IPS-20b (cell line): Measurements from ENCODE around the gene AGK.
"Not testable (repeated sequence)": the region's sequence is repeated elsewhere in the genome, so short reads cannot be mapped to it uniquely, and the experiment has no call there.

ENCODE experiments used
- H3K27ac ChIP-seq: one replicate; pipeline ENCODE4 v1.5.1; 2013; ENCODE audit warnings: low read length
- H3K27me3 ChIP-seq: 2 replicates; pipeline ENCODE4 v1.6.1; 2013; ENCODE audit warnings: mild to moderate bottlenecking, low read length, inconsistent platforms; ENCODE audit not compliant: insufficient read depth
- H3K36me3 ChIP-seq: 2 replicates; pipeline ENCODE4 v1.6.1; 2013; ENCODE audit warnings: low read depth, mild to moderate bottlenecking, inconsistent platforms, low read length, moderate library complexity; ENCODE audit not compliant: insufficient read depth
- H3K4me1 ChIP-seq: 2 replicates; pipeline ENCODE4 v1.6.1; 2013; ENCODE audit warnings: mild to moderate bottlenecking, control low read depth, inconsistent platforms, low read length, moderate library complexity; ENCODE audit not compliant: insufficient read depth
- H3K4me3 ChIP-seq: 2 replicates; pipeline ENCODE4 v1.5.1; 2013; ENCODE audit warnings: mild to moderate bottlenecking, low read length, inconsistent platforms
- H3K9ac ChIP-seq: 2 replicates; pipeline ENCODE4 v1.6.1; 2013; ENCODE audit warnings: low read depth, mild to moderate bottlenecking, inconsistent platforms, low read length, moderate library complexity
- H3K9me3 ChIP-seq: 2 replicates; pipeline ENCODE4 v1.6.1; 2013; ENCODE audit warnings: mild to moderate bottlenecking, low read depth, low read length, inconsistent platforms; ENCODE audit not compliant: insufficient read depth

Gene AGK

DNA sequence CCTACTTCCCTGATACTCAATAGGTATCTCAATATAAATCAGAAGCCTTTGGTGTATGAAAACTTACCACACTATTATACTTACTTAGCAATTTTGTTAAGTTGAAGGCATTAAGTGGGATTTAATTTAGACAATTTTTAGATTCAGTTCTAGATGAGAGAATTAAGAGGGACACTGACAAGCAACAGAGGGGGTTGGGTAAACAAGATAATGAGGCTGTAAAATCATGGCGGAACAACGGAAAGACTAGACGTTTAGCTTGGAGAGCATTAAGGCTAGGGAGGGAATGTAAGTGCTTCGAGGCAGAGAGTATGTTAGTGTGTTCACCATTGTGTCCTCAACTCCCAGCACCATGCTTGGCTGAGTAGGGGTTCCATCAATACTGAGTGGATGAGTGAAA is 79.4 kb downstream of the AGK start:
- Histone ChIP-seq H3K9me3 (no peaks in the 10 kb centered on the region), H3K27me3 (no peaks in the 10 kb centered on the region), H3K9ac (no peak overlapping the region), H3K4me1 (no peaks in the 10 kb centered on the region), H3K27ac (no peak overlapping the region), H3K36me3 (no peaks in the 10 kb centered on the region), H3K4me3 (no peak overlapping the region)

DNA sequence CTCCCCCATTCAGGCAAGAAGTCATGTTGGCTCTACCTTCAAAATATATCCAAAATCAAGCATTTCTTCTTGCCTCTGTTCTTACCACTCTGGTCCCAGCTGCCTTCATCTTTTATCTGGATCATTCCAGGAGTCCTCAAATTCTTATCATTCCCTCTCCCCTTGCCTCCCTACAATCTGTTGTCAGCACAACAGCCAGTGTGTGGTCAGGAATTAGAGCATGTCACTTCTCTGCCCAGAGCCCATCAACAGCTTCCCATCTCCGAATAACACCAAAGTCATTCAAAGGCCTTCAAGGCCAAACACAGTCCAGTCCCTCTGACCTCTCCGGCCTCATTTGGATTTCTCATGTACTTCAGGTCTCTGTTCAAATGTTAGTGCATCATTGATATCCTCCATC is 80.3 kb downstream of the AGK start:
- no peaks in the 10 kb centered on the region for H3K36me3 ChIP-seq
- H3K4me3 ChIP-seq = no peak overlapping the region
- no peaks in the 10 kb centered on the region for H3K9me3 ChIP-seq
- H3K9ac ChIP-seq = no peak overlapping the region
- H3K27me3 ChIP-seq = no peaks in the 10 kb centered on the region
- H3K27ac ChIP-seq = no peak overlapping the region
- no peaks in the 10 kb centered on the region for H3K4me1 ChIP-seq

DNA sequence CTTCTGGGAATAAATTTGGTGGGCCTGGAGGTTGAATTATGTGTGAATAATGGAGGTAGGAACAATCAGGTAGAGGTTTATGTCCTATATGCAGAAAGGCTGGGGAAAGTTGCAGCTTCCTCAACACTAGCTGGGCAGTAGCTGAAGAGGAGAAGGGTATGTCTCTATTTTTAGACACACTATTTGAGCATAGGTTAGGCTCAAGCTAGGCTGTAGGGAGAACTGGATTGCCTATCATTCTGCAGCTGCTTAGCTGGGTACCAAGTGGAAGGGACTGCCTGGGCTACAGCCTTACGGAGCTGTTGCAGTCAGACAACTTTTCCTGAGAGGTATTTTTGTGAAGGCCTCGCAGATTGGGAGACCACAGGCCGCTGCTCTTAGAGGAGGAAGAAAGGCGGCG is 82.9 kb downstream of the AGK start:
- Histone ChIP-seq H3K9me3 (no peaks in the 10 kb centered on the region), H3K9ac (no peak overlapping the region), H3K4me3 (no peak overlapping the region), H3K4me1 (no peaks in the 10 kb centered on the region), H3K27ac (no peak overlapping the region), H3K36me3 (peaks cover 4% of the 10 kb centered on the region; the same call in 1 of the 2 replicates), H3K27me3 (no peaks in the 10 kb centered on the region)

DNA sequence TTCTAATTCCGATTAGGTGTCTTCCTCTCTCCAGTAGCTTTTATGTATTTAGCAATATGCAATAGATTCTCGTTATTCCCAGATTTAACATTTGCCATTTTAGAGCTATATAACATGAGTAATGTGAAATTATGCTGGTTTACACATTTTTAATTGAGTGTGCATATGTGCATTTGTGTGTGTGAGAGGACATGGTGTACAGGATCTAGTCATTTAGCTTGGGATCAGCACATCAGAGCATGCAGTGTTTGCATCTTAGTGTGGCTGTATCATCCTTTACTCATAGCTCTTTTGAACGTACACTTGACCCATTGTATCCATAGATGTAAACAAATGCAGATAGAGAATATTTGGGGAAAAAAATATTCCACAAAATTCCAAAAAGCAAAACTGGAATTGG is 84.8 kb downstream of the AGK start:
- no peaks in the 10 kb centered on the region for H3K27me3 ChIP-seq
- H3K4me1 ChIP-seq = peaks cover 5% of the 10 kb centered on the region
- H3K27ac ChIP-seq = no peak overlapping the region
- H3K36me3 ChIP-seq = peaks cover 7% of the 10 kb centered on the region
- H3K4me3 ChIP-seq = no peak overlapping the region
- no peak overlapping the region for H3K9ac ChIP-seq
- H3K9me3 ChIP-seq = no peaks in the 10 kb centered on the region

DNA sequence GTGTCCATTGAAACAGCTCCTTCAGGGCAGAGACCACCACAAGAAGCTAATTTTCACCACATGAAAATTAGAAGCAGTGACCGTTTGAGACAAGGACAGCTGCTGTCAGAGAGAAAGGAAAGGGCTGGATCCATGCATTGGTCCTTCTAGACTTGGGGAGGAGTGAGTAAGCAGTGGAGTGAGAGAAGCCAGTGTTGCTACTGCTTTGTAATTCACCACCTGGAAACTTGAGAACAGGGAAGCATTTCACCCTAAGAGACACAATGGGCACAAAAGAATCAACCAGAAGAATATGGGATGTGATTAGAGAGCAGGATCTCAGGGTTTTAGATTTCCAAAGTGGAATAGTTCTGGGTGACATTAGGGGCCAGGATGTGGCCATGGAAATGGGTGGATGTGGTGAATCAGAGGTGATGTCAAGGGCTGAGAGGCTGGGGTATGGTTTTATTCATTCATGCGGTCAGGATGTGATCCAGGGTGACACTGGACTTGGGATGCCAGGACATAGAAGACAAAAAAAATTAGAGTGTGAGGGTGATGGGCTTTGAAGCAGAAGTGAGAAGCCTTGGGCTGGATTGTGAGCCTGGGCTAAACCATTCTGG is 89.1 kb downstream of the AGK start:
- no peak overlapping the region for H3K4me3 ChIP-seq
- H3K27ac ChIP-seq = no peak overlapping the region
- H3K9me3 ChIP-seq = no peaks in the 10 kb centered on the region
- no peak overlapping the region for H3K9ac ChIP-seq
- H3K27me3 ChIP-seq = no peaks in the 10 kb centered on the region
- H3K4me1 ChIP-seq = peaks cover 5% of the 10 kb centered on the region
- H3K36me3 ChIP-seq = peaks cover 39% of the 10 kb centered on the region

DNA sequence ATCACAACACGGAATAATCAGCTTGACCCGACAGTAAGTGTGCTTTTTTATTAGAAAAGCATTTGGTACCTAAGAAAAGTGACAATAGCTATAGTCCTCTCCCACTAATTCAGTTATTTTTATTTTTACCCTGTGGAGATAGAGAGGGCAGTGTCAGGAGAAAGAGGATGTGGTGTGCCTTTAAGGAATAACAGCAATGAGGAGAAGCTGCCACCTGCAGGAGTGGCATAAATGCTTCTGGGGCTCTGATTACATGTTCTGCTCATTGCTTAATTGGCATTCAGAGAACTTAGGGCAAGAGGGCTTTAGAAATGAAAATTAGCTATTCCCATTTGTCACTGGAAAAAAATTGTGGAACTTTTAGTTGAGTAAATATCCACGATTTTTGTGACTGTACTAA is 90.7 kb downstream of the AGK start:
- Histone ChIP-seq H3K4me1 (peaks cover 5% of the 10 kb centered on the region), H3K9ac (no peak overlapping the region), H3K27ac (no peak overlapping the region), H3K4me3 (no peak overlapping the region), H3K9me3 (no peaks in the 10 kb centered on the region), H3K27me3 (no peaks in the 10 kb centered on the region), H3K36me3 (peaks cover 39% of the 10 kb centered on the region)

DNA sequence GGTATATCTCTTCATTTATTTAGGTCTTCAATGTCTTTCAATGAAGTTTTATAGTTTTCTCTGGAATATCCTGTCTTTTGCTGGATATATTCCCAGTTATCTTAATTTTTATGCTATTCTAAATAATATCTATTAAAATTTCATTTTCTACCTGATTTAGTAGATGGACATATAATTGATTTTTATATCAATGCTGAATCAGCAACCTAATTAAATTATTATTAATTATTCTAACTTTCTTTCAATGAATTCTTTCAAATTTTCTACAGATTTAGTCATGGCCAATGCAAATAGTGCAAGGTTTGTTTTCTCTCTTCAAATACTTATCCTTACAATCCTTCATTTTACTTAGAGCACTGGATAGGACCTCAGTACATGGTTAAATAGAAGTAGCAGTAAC is 94.0 kb downstream of the AGK start:
- Histone ChIP-seq H3K4me3 (no peak overlapping the region), H3K27me3 (no peaks in the 10 kb centered on the region), H3K27ac (no peak overlapping the region), H3K9ac (no peak overlapping the region), H3K4me1 (peaks cover 4% of the 10 kb centered on the region), H3K36me3 (peaks cover 38% of the 10 kb centered on the region), H3K9me3 (no peaks in the 10 kb centered on the region)

DNA sequence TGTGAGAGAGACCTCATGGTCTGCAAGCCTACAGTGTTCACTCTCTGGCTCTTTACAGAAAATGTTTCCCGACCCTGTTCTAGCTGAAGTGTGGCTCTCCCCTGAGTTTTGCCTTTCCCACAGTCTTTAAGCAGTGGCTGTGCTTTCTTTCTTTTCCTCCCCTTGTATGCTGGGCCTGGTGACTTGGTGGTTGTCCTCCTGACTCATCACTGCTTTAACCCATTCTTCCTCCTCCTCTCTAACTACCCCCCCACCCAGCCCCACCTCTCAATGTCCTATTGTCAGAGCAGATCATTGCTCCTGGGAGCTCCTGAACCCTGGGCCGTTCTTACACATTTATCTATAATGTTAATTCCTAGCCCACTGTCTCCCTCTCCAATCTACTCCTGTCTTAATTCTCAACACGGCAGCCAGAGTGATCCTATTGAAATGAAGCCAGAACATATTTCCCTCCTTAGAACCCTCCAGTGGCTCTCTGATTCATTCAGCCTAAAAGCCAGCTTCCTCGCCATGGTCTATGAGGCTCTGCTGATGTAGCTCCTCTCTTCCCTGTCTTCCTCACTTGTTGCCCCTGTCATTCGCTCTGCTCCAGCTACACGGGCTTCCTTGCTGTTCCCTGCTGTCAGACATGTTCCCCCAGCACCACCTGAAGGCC is 95.7 kb downstream of the AGK start:
- H3K36me3 ChIP-seq = peaks cover 33% of the 10 kb centered on the region
- H3K27ac ChIP-seq = no peak overlapping the region
- H3K4me3 ChIP-seq = no peak overlapping the region
- no peaks in the 10 kb centered on the region for H3K27me3 ChIP-seq
- H3K4me1 ChIP-seq = peaks cover 3% of the 10 kb centered on the region; the same call in 1 of the 2 replicates
- no peaks in the 10 kb centered on the region for H3K9me3 ChIP-seq
- H3K9ac ChIP-seq = no peak overlapping the region

DNA sequence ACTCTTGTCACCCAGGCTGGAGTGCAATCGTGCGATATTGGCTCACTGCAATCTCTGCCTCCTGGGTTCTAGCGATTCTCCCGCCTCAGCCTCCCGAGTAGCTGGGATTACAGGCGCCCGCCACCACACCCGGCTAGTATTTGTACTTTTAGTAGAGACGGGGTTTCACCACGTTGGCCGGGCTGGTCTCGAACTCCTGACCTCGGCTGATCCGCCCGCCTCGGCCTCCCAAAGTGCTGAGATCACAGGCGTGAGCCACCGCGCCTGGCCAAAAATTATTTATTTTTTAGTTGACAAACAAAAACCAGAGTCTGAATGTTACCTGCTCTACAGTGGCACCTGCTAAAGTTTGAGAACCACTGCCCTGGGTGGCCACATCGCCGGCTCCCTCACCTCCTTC is 96.5 kb downstream of the AGK start:
- not testable (repeated sequence) for H3K27ac ChIP-seq

DNA sequence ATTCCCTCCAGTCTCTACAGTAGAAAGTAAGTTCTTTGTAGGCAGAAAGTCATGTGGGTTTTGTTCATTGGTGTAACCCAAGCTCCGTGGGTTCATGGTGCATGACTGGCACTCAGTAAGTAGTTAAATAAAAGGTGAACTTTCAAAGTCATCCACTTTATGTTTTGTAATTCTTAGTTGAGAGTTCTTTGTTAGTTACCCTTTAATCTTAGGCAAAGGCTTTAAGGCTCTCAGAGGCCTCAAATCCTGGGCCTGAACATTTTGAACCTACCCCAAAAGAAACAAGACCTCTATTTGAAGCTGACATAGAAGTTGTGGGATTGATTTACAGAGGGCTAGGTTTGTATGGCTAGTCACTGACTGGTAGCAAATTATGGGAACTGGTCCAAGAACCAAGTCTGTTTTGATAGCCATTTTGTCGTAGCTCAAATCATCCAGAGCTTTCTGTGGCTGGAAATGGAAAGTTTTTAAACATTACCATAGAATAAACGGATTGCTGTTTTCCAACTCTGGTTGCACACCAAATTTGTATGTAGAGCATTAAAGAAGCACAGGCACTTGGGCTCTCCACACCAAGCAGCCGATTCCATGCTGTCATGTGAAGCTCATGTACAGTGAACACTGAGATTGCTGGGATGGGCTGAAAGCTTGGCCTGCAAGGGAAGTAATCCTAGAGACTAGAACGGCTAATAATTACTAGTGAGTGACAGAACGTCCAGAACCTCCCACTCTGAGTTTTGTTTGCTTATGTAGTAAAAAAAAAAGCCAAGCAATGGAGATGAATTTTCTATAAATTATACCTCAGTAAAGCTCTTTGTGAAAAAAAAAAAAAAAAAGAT is 97.3 kb downstream of the AGK start:
- no peak overlapping the region for H3K9ac ChIP-seq
- H3K36me3 ChIP-seq = peaks cover 24% of the 10 kb centered on the region

More for the DNA sequence above, 96.5 kb downstream of the AGK start:
- H3K27me3 ChIP-seq, H3K4me3 ChIP-seq, H3K9me3 ChIP-seq, H3K9ac ChIP-seq, H3K4me1 ChIP-seq: not testable (repeated sequence)
- H3K36me3 ChIP-seq = peaks cover 30% of the 10 kb centered on the region

DNA sequence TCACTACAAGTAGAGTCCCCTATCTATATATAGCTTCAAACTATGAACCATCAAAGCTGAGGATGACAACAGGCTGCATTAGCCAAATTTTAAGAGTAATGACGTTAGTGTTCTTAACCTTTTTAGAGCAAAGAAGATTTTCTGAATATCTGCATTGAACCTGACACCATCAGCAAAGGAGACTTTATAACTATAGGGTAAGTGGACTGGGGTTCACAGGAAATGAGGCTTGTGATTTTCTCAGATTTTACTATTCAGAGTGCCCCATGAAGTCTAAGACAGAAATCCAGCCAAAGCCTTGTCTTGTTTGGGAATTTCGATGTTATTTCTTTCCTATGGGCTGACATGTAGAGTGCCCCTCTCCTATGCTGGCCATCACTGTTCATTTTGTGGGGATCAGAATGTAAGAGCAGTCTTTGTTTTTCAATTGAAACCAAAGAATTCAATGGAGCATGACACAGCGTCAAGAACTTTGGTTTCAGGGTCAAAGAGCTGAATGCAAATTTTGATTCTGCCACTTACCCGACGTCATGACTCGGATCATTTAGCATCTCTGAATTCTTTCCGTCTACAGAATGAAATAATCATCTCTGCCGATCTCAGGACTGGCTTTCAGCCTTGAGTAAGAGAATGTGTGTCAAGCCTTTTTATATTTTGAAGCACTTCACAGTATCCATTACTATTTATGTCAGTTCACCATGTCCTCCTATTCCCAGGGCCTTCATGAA is 98.1 kb downstream of the AGK start:
- Histone ChIP-seq H3K36me3 (peaks cover 22% of the 10 kb centered on the region; the same call in 1 of the 2 replicates), H3K4me3 (no peak overlapping the region), H3K9ac (no peak overlapping the region), H3K27me3 (no peaks in the 10 kb centered on the region), H3K27ac (no peak overlapping the region), H3K4me1 (peaks cover 9% of the 10 kb centered on the region; the same call in 1 of the 2 replicates), H3K9me3 (no peaks in the 10 kb centered on the region)

More for the DNA sequence above, 97.3 kb downstream of the AGK start:
- Histone ChIP-seq H3K9me3 (no peaks in the 10 kb centered on the region), H3K4me3 (no peak overlapping the region), H3K27me3 (no peaks in the 10 kb centered on the region), H3K4me1 (peaks cover 7% of the 10 kb centered on the region; the same call in 1 of the 2 replicates), H3K27ac (no peak overlapping the region)
